ENCODE results near the gene COL8A2.

COL8A2 gene

DNA sequence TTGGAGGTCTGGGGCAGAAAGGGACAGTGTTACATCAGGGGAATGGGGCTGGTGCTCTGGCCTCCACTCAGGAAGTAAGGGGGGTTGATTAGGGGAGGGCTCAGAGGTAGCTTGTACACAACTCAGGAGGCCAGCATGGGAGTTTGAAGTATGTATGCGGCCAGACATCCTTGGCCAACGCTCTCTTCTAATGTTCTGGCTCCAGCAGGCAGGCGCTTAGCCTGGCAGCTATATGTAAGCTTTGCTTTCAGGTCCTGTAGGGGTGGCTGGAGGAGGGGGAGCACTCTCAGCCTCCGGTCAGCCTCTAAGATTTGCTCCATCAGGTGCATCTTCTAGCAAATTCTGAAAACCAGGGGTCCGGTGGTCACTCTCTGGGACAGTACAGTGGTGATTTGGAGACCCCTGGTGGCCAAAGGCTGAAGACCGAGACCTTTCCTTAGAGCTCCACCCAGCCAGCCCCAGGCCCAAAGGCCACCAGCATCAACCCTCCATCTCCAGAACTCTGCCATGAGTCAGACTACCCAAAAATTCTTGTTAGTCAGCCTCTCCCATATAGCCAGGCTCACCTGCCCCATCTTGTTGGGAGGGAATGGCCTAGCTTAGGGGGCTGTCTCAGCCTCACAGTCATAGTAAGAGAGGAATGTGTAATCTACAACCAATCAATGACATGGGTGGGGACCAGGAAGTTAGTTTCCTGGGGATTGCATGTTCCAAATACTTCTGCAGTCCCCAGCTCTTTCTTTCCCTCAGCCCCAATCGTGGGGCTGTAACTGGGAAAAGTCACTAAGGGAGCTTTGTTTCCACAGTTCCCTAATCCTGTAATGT is 9.7 kb upstream of the COL8A2 start:
- H3K27ac ChIP-seq (ENCODE audit: low read depth, low read length): no peak overlapping the region

DNA sequence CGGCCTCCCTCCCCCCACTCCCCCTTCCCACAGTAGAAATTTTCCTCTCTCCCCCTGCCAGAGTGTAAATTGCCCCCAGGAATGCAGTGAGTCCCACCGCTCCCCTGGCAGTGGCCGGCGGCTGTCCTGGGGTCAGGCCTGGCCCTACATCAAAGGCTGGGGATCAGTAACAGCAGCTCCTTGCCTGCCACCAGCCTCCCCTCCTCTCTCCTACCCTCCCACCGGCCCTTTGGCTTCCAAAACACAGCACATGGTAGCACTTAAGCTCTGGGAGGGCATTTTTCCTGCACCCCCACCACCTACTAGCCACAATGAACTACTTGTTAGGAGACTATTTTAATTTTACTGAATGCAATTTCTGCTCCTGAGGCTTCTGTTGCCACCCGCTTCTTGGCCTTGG is 9.0 kb upstream of the COL8A2 start:
- H3K9ac ChIP-seq (ENCODE audit: low read length): no peak overlapping the region
- H3K27me3 ChIP-seq (ENCODE audit: control insufficient read depth, insufficient read depth, low read length): no peaks in the 10 kb centered on the region
- peaks cover 10% of the 10 kb centered on the region; the same call in 1 of the 2 replicates for H3K4me1 ChIP-seq (ENCODE audit: control insufficient read depth, insufficient read depth, low read length)
- H3K27ac ChIP-seq (ENCODE audit: low read depth, low read length): no peak overlapping the region
- peaks cover 18% of the 10 kb centered on the region for H3K36me3 ChIP-seq (ENCODE audit: control insufficient read depth, insufficient read depth, low read length)
- no peaks in the 10 kb centered on the region for H3K9me3 ChIP-seq (ENCODE audit: control insufficient read depth, insufficient read depth, low read depth, low read length)
- H3K4me3 ChIP-seq (ENCODE audit: low read depth, low read length): no peak overlapping the region

More for the DNA sequence above, 9.7 kb upstream of the COL8A2 start:
- Histone ChIP-seq H3K9me3 (ENCODE audit: control insufficient read depth, insufficient read depth, low read depth, low read length) (no peaks in the 10 kb centered on the region), H3K27me3 (ENCODE audit: control insufficient read depth, insufficient read depth, low read length) (no peaks in the 10 kb centered on the region), H3K36me3 (ENCODE audit: control insufficient read depth, insufficient read depth, low read length) (peaks cover 21% of the 10 kb centered on the region), H3K4me1 (ENCODE audit: control insufficient read depth, insufficient read depth, low read length) (peaks cover 10% of the 10 kb centered on the region; the same call in 1 of the 2 replicates), H3K9ac (ENCODE audit: low read length) (no peak overlapping the region), H3K4me3 (ENCODE audit: low read depth, low read length) (no peak overlapping the region)

DNA sequence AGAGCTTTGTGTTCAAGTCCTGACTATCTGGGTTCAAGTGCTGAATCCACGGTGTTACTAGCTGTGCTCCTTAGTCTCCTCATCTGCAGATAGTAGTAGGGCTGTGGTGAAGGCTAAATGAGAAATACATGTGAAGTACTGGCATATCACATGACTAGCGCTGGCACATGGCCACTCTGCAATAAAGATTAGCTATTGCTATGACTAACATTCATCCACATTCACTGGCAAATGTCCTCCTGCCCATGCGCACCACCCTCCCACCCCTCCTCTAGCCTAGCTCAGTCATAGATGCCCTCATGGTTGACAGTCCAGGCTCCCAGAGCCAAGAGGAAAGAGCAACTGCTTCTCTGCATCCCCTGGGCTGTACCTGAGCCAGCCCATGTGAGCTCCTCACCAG is 8.5 kb upstream of the COL8A2 start:
- Histone ChIP-seq H3K27ac (ENCODE audit: low read depth, low read length) (no peak overlapping the region), H3K9me3 (ENCODE audit: control insufficient read depth, insufficient read depth, low read depth, low read length) (no peaks in the 10 kb centered on the region), H3K36me3 (ENCODE audit: control insufficient read depth, insufficient read depth, low read length) (peaks cover 18% of the 10 kb centered on the region), H3K4me1 (ENCODE audit: control insufficient read depth, insufficient read depth, low read length) (peaks cover 10% of the 10 kb centered on the region; the same call in 1 of the 2 replicates), H3K27me3 (ENCODE audit: control insufficient read depth, insufficient read depth, low read length) (no peaks in the 10 kb centered on the region), H3K4me3 (ENCODE audit: low read depth, low read length) (no peak overlapping the region), H3K9ac (ENCODE audit: low read length) (no peak overlapping the region)

DNA sequence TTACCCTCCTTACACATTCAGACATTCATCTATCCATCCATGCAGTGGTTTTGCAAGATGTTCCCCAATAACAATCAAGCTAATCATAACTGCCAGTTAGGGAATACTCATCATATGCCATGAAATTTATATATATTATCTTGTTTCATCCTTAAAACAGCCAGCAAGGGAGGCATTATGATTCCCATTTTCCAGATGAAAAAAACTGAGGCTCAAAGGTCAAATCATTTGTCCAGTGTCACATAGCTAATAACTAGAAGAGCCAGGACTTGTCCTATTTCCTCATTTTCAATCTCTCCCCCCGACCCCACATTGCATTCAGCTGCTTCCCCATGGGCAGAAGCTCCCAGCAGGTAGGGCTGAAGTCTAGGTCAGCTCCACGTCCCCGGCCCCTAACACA is 7.0 kb upstream of the COL8A2 start:
- H3K36me3 ChIP-seq (ENCODE audit: control insufficient read depth, insufficient read depth, low read length): peaks cover 4% of the 10 kb centered on the region; the same call in 1 of the 2 replicates
- no peak overlapping the region for H3K27ac ChIP-seq (ENCODE audit: low read depth, low read length)
- H3K9me3 ChIP-seq (ENCODE audit: control insufficient read depth, insufficient read depth, low read depth, low read length): no peaks in the 10 kb centered on the region

DNA sequence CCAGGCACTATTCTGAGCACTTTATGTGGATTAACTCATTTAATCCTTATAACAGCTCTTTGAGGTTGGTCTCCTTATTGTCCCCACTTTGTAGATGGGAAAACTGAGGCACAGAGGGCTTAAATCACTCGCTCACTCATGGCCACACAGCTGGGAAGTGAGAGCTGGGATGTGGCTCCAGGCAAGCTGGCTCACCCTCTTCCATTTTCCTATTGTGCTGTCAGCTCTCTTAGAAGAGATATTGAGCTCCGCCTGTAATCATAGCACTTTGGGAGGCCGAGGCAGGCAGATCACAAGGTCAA is 3.8 kb upstream of the COL8A2 start:
- H3K27ac ChIP-seq (ENCODE audit: low read depth, low read length): no peak overlapping the region
- no peak overlapping the region for H3K9ac ChIP-seq (ENCODE audit: low read length)
- H3K9me3 ChIP-seq (ENCODE audit: control insufficient read depth, insufficient read depth, low read depth, low read length): no peaks in the 10 kb centered on the region
- H3K27me3 ChIP-seq (ENCODE audit: control insufficient read depth, insufficient read depth, low read length): peaks cover 25% of the 10 kb centered on the region
- peaks cover 11% of the 10 kb centered on the region; the same call in 1 of the 2 replicates for H3K4me1 ChIP-seq (ENCODE audit: control insufficient read depth, insufficient read depth, low read length)
- H3K36me3 ChIP-seq (ENCODE audit: control insufficient read depth, insufficient read depth, low read length): no peaks in the 10 kb centered on the region
- H3K4me3 ChIP-seq (ENCODE audit: low read depth, low read length): no peak overlapping the region

More for the DNA sequence above, 7.0 kb upstream of the COL8A2 start:
- Histone ChIP-seq H3K4me3 (ENCODE audit: low read depth, low read length) (no peak overlapping the region), H3K4me1 (ENCODE audit: control insufficient read depth, insufficient read depth, low read length) (peaks cover 10% of the 10 kb centered on the region; the same call in 1 of the 2 replicates), H3K27me3 (ENCODE audit: control insufficient read depth, insufficient read depth, low read length) (no peaks in the 10 kb centered on the region), H3K9ac (ENCODE audit: low read length) (no peak overlapping the region)

DNA sequence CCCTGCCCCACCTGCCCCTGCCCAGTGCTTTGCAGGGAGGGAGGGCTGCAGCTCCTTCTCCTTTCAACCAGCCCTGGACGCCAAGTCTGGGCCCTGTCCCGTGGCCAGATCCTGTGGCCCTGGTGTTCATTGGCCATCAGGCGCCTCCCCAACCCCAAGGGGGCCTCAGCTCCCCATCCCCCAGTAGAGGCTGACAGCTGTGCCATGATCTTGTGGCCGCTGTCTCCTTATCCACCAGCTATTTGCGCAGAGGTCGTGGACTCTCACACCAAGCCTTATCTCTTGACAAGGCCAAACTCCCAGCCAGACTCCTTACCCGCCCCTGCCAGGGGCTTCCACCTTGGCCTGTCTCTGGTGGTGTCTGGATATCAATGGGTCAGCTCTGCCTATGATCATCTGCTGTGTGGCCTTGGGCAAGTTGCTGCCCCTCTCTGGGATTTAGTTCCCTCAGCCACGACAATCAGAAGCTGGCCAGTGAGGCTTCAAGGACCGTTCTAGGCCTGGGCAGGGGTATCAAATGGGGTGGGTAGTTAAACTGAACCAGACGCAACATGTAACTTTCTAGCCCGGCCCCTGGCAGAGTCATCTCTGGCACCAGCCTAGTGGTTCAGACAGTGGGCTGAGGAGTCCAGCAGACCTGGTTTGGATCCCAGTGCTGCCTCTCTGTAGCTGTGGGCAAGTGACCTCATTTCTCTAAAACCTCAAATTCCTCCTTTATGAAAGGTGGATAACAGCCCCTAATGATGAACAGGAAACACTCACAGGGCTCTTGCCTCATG is 3.3 kb upstream of the COL8A2 start:
- no peak overlapping the region for H3K9ac ChIP-seq (ENCODE audit: low read length)
- H3K27ac ChIP-seq (ENCODE audit: low read depth, low read length): no peak overlapping the region
- peaks cover 10% of the 10 kb centered on the region; the same call in 1 of the 2 replicates for H3K4me1 ChIP-seq (ENCODE audit: control insufficient read depth, insufficient read depth, low read length)
- no peak overlapping the region for H3K4me3 ChIP-seq (ENCODE audit: low read depth, low read length)
- H3K36me3 ChIP-seq (ENCODE audit: control insufficient read depth, insufficient read depth, low read length): no peaks in the 10 kb centered on the region
- H3K27me3 ChIP-seq (ENCODE audit: control insufficient read depth, insufficient read depth, low read length): peaks cover 31% of the 10 kb centered on the region
- H3K9me3 ChIP-seq (ENCODE audit: control insufficient read depth, insufficient read depth, low read depth, low read length): no peaks in the 10 kb centered on the region

DNA sequence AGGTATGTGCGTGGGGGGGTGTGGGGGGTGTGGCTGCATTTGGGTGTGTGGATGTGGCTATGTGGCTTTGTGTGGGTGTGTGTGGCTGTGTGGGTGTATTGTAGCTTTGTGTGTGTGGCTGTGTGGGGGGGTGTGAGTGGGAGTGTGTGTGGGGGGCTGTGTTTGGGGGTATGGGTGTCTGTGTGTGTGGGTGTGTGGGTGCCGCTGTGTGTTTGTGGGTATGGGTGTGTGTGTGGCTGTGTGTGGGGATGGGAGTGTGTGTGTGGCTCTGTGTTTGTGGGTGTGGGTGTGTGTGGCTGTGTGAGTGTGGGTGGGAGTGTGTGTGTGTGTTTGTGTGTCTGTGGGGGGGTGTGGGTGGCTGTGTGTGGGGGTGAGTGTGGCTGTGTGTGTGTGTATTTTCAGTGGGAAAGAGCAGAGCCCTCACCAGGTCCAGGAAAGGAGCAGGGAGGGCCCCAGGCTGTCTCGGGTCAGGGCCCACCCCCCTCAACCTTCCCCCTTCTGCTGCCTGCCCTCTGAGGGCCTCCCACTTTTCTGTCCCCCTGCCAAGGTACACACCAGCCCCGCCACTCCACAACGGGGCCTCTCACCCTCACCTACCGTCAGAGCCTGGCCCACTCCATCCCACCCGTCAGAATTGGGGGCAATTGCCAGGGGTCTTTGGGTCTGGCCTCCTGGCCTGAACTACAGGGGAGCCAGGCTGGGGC is 1.9 kb upstream of the COL8A2 start:
- H3K9ac ChIP-seq (ENCODE audit: low read length): no peak overlapping the region
- H3K27me3 ChIP-seq (ENCODE audit: control insufficient read depth, insufficient read depth, low read length): peaks cover 44% of the 10 kb centered on the region
- peaks cover 10% of the 10 kb centered on the region; the same call in 1 of the 2 replicates for H3K4me1 ChIP-seq (ENCODE audit: control insufficient read depth, insufficient read depth, low read length)
- no peaks in the 10 kb centered on the region for H3K36me3 ChIP-seq (ENCODE audit: control insufficient read depth, insufficient read depth, low read length)
- no peaks in the 10 kb centered on the region for H3K9me3 ChIP-seq (ENCODE audit: control insufficient read depth, insufficient read depth, low read depth, low read length)
- no peak overlapping the region for H3K4me3 ChIP-seq (ENCODE audit: low read depth, low read length)
- H3K27ac ChIP-seq (ENCODE audit: low read depth, low read length): no peak overlapping the region

DNA sequence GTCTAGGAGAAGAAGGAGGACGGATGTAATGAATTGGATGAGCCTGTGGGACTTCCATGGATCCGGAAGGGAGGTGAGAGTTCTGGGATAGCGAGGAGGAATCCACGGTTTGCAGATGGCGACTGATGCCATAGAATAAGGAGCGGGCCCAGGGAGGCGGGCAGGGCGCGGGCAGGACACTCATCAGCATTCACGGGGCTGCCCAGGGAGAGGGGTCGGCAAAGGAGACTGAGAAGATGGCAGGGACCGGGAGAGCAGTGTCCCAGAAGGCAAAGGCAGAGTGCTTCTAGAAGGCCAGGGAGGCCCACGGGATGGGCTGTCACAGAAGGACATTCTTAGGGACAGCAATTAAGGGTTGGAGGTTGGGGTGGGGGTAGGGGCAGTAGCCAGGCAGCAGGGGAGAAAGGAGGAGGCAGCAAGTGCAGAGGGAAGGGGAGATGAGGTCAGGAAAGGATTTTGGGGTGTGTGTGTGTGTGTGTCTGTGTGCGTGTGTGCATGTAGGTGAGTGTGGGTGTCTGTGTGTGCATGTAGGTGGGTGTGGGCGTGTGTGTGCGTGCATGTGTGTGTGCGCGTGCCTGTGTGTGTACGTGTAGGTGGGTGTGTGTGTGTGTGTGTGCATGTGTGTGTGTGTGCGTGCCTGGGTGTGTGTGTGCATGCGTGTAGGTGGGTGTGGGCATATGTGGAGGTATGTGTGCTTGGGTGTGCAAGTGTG is 1.1 kb upstream of the COL8A2 start:
- Histone ChIP-seq H3K9me3 (ENCODE audit: control insufficient read depth, insufficient read depth, low read depth, low read length) (no peaks in the 10 kb centered on the region), H3K4me1 (ENCODE audit: control insufficient read depth, insufficient read depth, low read length) (peaks cover 10% of the 10 kb centered on the region; the same call in 1 of the 2 replicates), H3K36me3 (ENCODE audit: control insufficient read depth, insufficient read depth, low read length) (no peaks in the 10 kb centered on the region), H3K27me3 (ENCODE audit: control insufficient read depth, insufficient read depth, low read length) (peaks cover 46% of the 10 kb centered on the region), H3K4me3 (ENCODE audit: low read depth, low read length) (0 out of 2 replicates have a peak overlapping the region, but pooled peaks have one; percentile 47), H3K27ac (ENCODE audit: low read depth, low read length) (no peak overlapping the region), H3K9ac (ENCODE audit: low read length) (no peak overlapping the region)

DNA sequence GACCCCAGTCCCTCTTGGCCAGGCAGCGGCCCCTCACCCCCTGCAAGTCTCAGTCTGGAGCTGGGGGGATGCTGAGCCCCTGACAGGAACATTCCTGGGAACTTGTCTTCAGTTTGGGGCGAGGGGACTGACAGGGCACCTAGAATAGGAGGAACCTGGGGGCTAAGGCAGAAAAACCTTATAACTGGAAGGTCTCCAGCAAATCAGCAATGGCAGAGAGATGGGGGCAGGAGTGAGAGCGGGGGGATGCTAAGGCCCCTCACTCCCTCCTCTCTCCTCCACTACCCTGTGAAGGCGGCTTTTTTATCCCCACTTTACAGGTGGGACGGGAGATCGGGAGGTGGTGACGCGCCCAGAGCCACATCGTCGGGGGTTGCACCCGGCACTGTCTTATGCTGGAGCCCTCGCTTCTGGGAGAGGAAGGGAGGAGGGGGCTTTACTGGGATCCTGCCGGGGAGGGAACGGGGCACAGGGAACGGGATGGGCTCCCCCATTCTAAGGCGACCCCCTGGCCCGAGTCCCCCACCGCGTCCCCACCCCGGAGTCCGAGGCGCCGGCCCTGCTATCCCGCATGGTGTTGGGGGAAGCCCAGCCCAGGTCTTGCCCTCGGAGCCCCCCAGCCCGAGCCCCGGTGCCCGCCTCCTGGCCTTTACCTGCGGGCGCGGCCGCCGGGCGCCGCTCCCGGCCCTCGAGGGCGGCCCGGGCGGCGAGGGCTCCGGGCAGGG is 456 bp downstream of the COL8A2 start:
- no peak overlapping the region for H3K9ac ChIP-seq (ENCODE audit: low read length)
- peaks cover 46% of the 10 kb centered on the region for H3K27me3 ChIP-seq (ENCODE audit: control insufficient read depth, insufficient read depth, low read length)
- no peaks in the 10 kb centered on the region for H3K36me3 ChIP-seq (ENCODE audit: control insufficient read depth, insufficient read depth, low read length)
- no peak overlapping the region for H3K27ac ChIP-seq (ENCODE audit: low read depth, low read length)
- peaks cover 10% of the 10 kb centered on the region; the same call in 1 of the 2 replicates for H3K4me1 ChIP-seq (ENCODE audit: control insufficient read depth, insufficient read depth, low read length)
- H3K4me3 ChIP-seq (ENCODE audit: low read depth, low read length): peak overlapping the region; percentile 39
- no peaks in the 10 kb centered on the region for H3K9me3 ChIP-seq (ENCODE audit: control insufficient read depth, insufficient read depth, low read depth, low read length)

DNA sequence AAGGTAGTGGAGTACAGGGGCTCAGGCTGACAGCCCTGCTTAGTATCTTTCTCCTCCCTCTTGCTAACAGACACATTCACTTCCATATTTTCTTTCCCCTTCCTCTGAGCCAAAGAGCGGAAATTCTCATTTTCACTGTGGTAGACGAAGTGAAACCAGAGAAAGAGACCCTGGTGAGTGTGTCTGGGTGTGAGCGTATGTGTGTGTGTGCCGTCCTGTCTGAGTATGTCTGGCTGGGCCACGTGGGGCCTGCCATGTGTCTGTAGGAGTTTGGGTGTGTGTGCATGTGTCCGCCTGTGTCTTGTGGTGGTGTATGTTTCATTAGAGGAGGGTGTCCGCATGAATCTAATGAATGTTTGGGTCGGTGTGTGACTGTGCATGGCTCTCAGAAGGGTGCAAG is 1.7 kb downstream of the COL8A2 start:
- H3K9ac ChIP-seq (ENCODE audit: low read length): no peak overlapping the region
- H3K27ac ChIP-seq (ENCODE audit: low read depth, low read length): no peak overlapping the region
- H3K27me3 ChIP-seq (ENCODE audit: control insufficient read depth, insufficient read depth, low read length): peaks cover 46% of the 10 kb centered on the region
- H3K4me1 ChIP-seq (ENCODE audit: control insufficient read depth, insufficient read depth, low read length): peaks cover 13% of the 10 kb centered on the region; the same call in 1 of the 2 replicates
- H3K36me3 ChIP-seq (ENCODE audit: control insufficient read depth, insufficient read depth, low read length): no peaks in the 10 kb centered on the region
- H3K4me3 ChIP-seq (ENCODE audit: low read depth, low read length): no peak overlapping the region
- no peaks in the 10 kb centered on the region for H3K9me3 ChIP-seq (ENCODE audit: control insufficient read depth, insufficient read depth, low read depth, low read length)
